Breast epithelium (tissue), 3 donors: ENCODE data around the gene PHACTR1.

Experiments used
- CTCF ChIP-seq, 3 donors: fragments of 450-650 bp; IDR thresholded peaks; one replicate each; pipeline ENCODE4 v1.5.1; 2016 to 2017; ENCODE audit warnings: antibody characterized with exemption in 3 of 3, mild to moderate bottlenecking in 3 of 3, moderate library complexity in 3 of 3
- POLR2A ChIP-seq: fragments of 450-650 bp; IDR thresholded peaks from one replicate; pipeline ENCODE4 v1.6.1; 2016; ENCODE audit warnings: antibody characterized with exemption, mild to moderate bottlenecking, moderate library complexity

- TF ChIP-seq CTCF (IDR thresholded peaks at IDR 0.05) (no peak), POLR2A (no peak)
These were observed 5.6 kb upstream of the PHACTR1 start for GRCh38 chr6:12710921-12711320.
